ENCODE results near the gene VARS2. TPM values are rescaled to one million over a fixed set of nuclear protein-coding genes. Genes with fewer than 3 reads are reported as not detected.

VARS2 gene
- total RNA-seq, 6 experiments from 2014 or later: 15.3 to 18.4 (median 16.9) TPM

DNA sequence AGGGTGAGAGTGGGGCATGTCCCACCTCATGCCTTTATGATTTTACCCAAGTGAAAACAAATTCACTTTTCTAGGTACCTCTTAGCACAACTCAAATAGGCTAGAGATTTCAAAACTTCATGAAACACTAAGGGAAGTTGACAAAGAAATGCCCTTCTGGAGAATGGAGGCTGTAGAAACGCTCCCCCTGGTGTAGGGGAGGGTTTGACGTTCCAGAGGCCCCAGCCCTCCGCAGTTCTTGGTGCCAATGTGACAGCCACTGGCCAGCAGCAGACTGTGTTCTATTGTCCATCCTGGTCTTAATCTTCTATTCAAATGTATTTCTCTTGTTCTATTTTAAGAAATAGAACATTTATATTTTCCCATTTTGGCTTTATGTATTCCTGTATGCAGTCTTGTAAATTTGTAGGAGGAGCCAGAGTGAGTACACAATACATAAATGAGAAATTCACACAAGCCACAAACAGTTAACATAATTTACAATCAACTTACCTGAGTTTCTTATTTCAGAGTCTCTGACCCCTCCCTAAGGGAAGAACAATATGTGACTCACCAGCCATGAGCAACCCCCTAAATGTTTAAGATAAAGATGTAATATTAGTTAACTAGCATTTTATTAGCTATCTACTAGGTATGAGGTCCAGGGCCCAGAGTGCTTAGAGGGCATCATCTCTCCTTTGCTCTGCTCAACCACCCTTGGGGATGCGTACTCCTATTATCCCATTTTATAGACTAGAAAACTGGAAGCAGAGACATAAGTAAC lies 60.6 kb downstream of the VARS2 start:
- no peaks in the 10 kb centered on the region for H3K9me3 Mint-ChIP-seq
- peaks cover 51% of the 10 kb centered on the region for H3K27me3 Mint-ChIP-seq (ENCODE audit: insufficient read depth)
- no peak for DNase-seq
- H3K27ac Mint-ChIP-seq: no peak overlapping the region
- no peaks in the 10 kb centered on the region for H3K36me3 Mint-ChIP-seq (ENCODE audit: low read depth)
- H3K4me3 Mint-ChIP-seq: no peak overlapping the region
- TF ChIP-seq, protein P1, sequence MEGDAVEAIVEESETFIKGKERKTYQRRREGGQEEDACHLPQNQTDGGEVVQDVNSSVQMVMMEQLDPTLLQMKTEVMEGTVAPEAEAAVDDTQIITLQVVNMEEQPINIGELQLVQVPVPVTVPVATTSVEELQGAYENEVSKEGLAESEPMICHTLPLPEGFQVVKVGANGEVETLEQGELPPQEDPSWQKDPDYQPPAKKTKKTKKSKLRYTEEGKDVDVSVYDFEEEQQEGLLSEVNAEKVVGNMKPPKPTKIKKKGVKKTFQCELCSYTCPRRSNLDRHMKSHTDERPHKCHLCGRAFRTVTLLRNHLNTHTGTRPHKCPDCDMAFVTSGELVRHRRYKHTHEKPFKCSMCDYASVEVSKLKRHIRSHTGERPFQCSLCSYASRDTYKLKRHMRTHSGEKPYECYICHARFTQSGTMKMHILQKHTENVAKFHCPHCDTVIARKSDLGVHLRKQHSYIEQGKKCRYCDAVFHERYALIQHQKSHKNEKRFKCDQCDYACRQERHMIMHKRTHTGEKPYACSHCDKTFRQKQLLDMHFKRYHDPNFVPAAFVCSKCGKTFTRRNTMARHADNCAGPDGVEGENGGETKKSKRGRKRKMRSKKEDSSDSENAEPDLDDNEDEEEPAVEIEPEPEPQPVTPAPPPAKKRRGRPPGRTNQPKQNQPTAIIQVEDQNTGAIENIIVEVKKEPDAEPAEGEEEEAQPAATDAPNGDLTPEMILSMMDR (IDR thresholded peaks at IDR 0.05): no peak
- H3K4me1 Mint-ChIP-seq (ENCODE audit: low read depth): no peaks in the 10 kb centered on the region

Small RNA genes within 50 kb of the gene (microRNA-seq; reads per million reads assigned to microRNA genes)
- 6.2 reads per million for gene MIR4640

Other genes starting within 250 kb of the VARS2 start
- gene DHX16, start 241.2 kb upstream of the VARS2 start, total RNA-seq (2021; fragmentation: NEBNext Ultra II Directional; extraction: Animal tissue kit (Norgen Biotek cat#: 25700)): 10 to 100 TPM; 33.7 to 36.7 (median 35.5) TPM
- gene PPP1R18, start 227.6 kb upstream of the VARS2 start, total RNA-seq (2021; fragmentation: NEBNext Ultra II Directional; extraction: Animal tissue kit (Norgen Biotek cat#: 25700)): 100 to 1,000 TPM; 135 to 149 (median 141) TPM
- gene NRM, start 223.3 kb upstream of the VARS2 start, total RNA-seq (2021; fragmentation: NEBNext Ultra II Directional; extraction: Animal tissue kit (Norgen Biotek cat#: 25700)): 10 to 100 TPM; 16.3 to 35.1 (median 31.1) TPM
- gene MDC1, start 197.0 kb upstream of the VARS2 start, total RNA-seq (2021; fragmentation: NEBNext Ultra II Directional; extraction: Animal tissue kit (Norgen Biotek cat#: 25700)): 10 to 100 TPM; 18.4 to 31.9 (median 28.1) TPM
- gene TUBB, start 193.9 kb upstream of the VARS2 start, total RNA-seq (2021; fragmentation: NEBNext Ultra II Directional; extraction: Animal tissue kit (Norgen Biotek cat#: 25700)): 1,000 to 10,000 TPM; 1,052 to 1,712 (median 1,589) TPM
- gene FLOT1, start 171.6 kb upstream of the VARS2 start, total RNA-seq (2021; fragmentation: NEBNext Ultra II Directional; extraction: Animal tissue kit (Norgen Biotek cat#: 25700)): 100 to 1,000 TPM; 218 to 286 (median 236) TPM
- 10 to 100 TPM; 38.1 to 62.4 (median 60.2) TPM for gene IER3, start 169.7 kb upstream of the VARS2 start, total RNA-seq (2021; fragmentation: NEBNext Ultra II Directional; extraction: Animal tissue kit (Norgen Biotek cat#: 25700))
- gene DDR1, start 29.7 kb upstream of the VARS2 start, total RNA-seq (2021; fragmentation: NEBNext Ultra II Directional; extraction: Animal tissue kit (Norgen Biotek cat#: 25700)): 10 to 100 TPM; 28.0 to 42.5 (median 31.6) TPM
- 10 to 100 TPM; 23.9 to 27.1 (median 26.5) TPM for gene GTF2H4, start 6.0 kb upstream of the VARS2 start, total RNA-seq (2021; fragmentation: NEBNext Ultra II Directional; extraction: Animal tissue kit (Norgen Biotek cat#: 25700))
- gene SFTA2, start 17.9 kb downstream of the VARS2 start, total RNA-seq (2021; fragmentation: NEBNext Ultra II Directional; extraction: Animal tissue kit (Norgen Biotek cat#: 25700)): not detected
- not detected for gene MUCL3, start 26.7 kb downstream of the VARS2 start, total RNA-seq (2021; fragmentation: NEBNext Ultra II Directional; extraction: Animal tissue kit (Norgen Biotek cat#: 25700))
- not detected for gene MUC21, start 69.5 kb downstream of the VARS2 start, total RNA-seq (2021; fragmentation: NEBNext Ultra II Directional; extraction: Animal tissue kit (Norgen Biotek cat#: 25700))
- gene MUC22, start 96.2 kb downstream of the VARS2 start, total RNA-seq (2021; fragmentation: NEBNext Ultra II Directional; extraction: Animal tissue kit (Norgen Biotek cat#: 25700)): not detected
- gene C6orf15, start 198.3 kb downstream of the VARS2 start, total RNA-seq (2021; fragmentation: NEBNext Ultra II Directional; extraction: Animal tissue kit (Norgen Biotek cat#: 25700)): not detected
- 1 to 10 TPM; 2.1 to 4.4 (median 3.5) TPM for gene PSORS1C1, start 200.6 kb downstream of the VARS2 start, total RNA-seq (2021; fragmentation: NEBNext Ultra II Directional; extraction: Animal tissue kit (Norgen Biotek cat#: 25700))
- gene CDSN, start 206.2 kb downstream of the VARS2 start, total RNA-seq (2021; fragmentation: NEBNext Ultra II Directional; extraction: Animal tissue kit (Norgen Biotek cat#: 25700)): not detected
- not detected for gene PSORS1C2, start 224.8 kb downstream of the VARS2 start, total RNA-seq (2021; fragmentation: NEBNext Ultra II Directional; extraction: Animal tissue kit (Norgen Biotek cat#: 25700))
- 10 to 100 TPM; 12.0 to 24.3 (median 23.5) TPM for gene CCHCR1, start 243.6 kb downstream of the VARS2 start, total RNA-seq (2021; fragmentation: NEBNext Ultra II Directional; extraction: Animal tissue kit (Norgen Biotek cat#: 25700))
- gene TCF19, start 244.4 kb downstream of the VARS2 start, total RNA-seq (2021; fragmentation: NEBNext Ultra II Directional; extraction: Animal tissue kit (Norgen Biotek cat#: 25700)): 10 to 100 TPM; 14.2 to 32.9 (median 29.6) TPM

All from HFFc6 (cell line).